Esophagus (tissue), 2 donors: ENCODE data around the gene AK5. TPM values are rescaled to one million over a fixed set of nuclear protein-coding genes. Genes with fewer than 3 reads are reported as not detected.
"Not testable (repeated sequence)": the region's sequence is repeated elsewhere in the genome, so short reads cannot be mapped to it uniquely, and the experiment has no call there.

ENCODE experiments used
- H3K27ac ChIP-seq, 2 donors: one replicate each; pipeline ENCODE4 v1.5.1; 2013; ENCODE audit warnings: low read depth in 2 of 2, mild to moderate bottlenecking in 2 of 2, inconsistent platforms in 1 of 2, low read length in 1 of 2, moderate library complexity in 1 of 2
- H3K27me3 ChIP-seq, 2 donors: one replicate each; pipeline ENCODE4 v1.6.1; 2013; ENCODE audit warnings: low read length in 2 of 2, control low read depth in 1 of 2, mild to moderate bottlenecking in 1 of 2; ENCODE audit not compliant: insufficient read depth in 2 of 2, control insufficient read depth in 1 of 2
- H3K36me3 ChIP-seq, 2 donors: one replicate each; pipeline ENCODE4 v1.6.1; 2013; ENCODE audit warnings: low read length in 1 of 2; ENCODE audit not compliant: control insufficient read depth in 2 of 2, insufficient read depth in 2 of 2
- H3K4me1 ChIP-seq, 2 donors: one replicate each; pipeline ENCODE4 v1.6.1; 2013; ENCODE audit warnings: low read length in 1 of 2; ENCODE audit not compliant: control insufficient read depth in 2 of 2, insufficient read depth in 2 of 2
- H3K4me3 ChIP-seq, 2 donors: one replicate each; pipeline ENCODE4 v1.5.1; 2013; ENCODE audit warnings: low read length in 2 of 2, mild to moderate bottlenecking in 2 of 2, low read depth in 1 of 2, moderate library complexity in 1 of 2
- H3K9me3 ChIP-seq, 2 donors: one replicate each; pipeline ENCODE4 v1.6.1; 2013; ENCODE audit warnings: mild to moderate bottlenecking in 2 of 2, low read depth in 1 of 2, low read length in 1 of 2, moderate library complexity in 1 of 2; ENCODE audit not compliant: control insufficient read depth in 2 of 2, insufficient read depth in 1 of 2
- WGBS, 2 donors: extraction: QIAGEN DNeasy Blood & Tissue Kit; methylation state at CpG; one replicate each; pipeline ENCODE4 v1.1.7; 2013; 5-methylcytosine and 5-hydroxymethylcytosine counted together
- polyA plus RNA-seq, 2 donors: library from polyadenylated mRNA; stranded (reverse); fragments of 200-250 nt; gene quantifications; one replicate each; pipeline ENCODE4 v1.2.3, GENCODE V29; 2013
- donor health status: healthy with polysubstance abuse.
- donor health status: Bipolar disorder and iron deficiency.

The AK5 gene
- polyA plus RNA-seq, 2 donors: 0.11 to 0.16 TPM

DNA sequence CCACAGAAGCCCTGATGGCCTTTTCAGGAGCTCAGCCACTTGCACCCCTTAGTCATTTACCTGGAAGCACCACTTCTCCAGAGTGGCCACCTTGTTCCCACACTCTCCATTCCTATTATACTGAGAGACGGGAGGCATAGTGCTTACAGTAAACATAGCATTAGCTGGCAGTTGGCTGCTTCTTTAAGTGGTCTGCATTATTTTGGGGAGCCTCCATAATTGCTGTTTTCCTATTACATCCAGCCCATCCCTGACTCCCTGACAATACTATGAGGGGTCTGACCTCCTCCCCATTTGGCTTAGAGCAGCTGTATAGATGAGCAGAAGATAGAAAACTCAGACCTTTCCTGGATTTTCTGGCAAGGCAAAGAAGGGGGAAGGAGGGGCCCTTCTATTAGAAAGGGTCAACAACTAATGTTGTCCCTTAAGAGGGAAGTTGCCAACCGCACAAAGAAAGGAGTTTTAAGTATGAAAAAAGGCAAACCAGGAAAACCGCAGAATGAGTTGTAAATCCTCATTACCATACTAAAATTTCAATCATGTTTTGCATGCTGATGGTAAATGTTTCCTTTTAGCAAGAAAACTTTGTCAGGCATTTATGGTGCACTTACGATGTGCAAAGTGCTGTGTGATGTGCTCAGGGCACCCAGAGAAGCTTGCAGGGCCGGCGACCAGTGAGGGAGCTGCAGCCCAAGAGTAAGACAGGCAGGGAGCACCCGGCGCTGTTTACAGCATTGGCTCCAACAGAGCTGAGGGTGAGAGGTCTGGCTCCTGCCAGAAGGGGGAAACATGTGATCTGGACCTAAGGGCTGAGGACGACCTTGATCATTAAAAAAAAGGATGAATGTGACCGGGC lies 233.3 kb downstream of the AK5 start:
- 36 to 39% methylated on average over 10 of the region's 10 CpGs for whole genome bisulfite sequencing, 2 donors
- Histone ChIP-seq H3K36me3 (no peaks in the 10 kb centered on the region), H3K9me3 (no peaks in the 10 kb centered on the region)

DNA sequence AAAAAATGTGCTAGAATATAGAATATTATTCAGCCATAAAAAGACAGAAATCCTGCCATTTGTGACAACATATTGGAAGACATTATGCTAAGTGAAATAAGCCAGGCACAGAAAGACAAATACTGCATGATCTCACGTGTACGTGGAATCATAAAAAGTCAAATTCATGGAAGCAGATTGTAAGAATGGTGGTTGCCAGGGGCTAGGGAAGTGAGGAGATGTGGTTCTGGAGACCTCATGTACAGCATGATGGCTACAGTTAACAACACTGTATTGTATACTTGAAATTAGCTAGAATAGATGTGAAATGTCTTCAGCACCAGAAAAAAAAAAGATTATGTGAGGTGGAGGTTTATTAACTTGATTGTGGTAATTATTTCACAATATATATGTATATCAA lies 234.3 kb downstream of the AK5 start:
- 69 to 80% methylated on average over 2 of the region's 2 CpGs for WGBS, 2 donors
- no peak overlapping the region for H3K4me3 ChIP-seq
- no peaks in the 10 kb centered on the region for H3K9me3 ChIP-seq
- H3K27ac ChIP-seq: no peak overlapping the region
- no peaks in the 10 kb centered on the region for H3K27me3 ChIP-seq
- no peaks in the 10 kb centered on the region for H3K36me3 ChIP-seq
- H3K4me1 ChIP-seq: no peaks in the 10 kb centered on the region

More for the DNA sequence above, 233.3 kb downstream of the AK5 start:
- H3K27ac ChIP-seq: no peak overlapping the region
- H3K27me3 ChIP-seq: no peaks in the 10 kb centered on the region
- H3K4me1 ChIP-seq: no peaks in the 10 kb centered on the region
- no peak overlapping the region for H3K4me3 ChIP-seq

DNA sequence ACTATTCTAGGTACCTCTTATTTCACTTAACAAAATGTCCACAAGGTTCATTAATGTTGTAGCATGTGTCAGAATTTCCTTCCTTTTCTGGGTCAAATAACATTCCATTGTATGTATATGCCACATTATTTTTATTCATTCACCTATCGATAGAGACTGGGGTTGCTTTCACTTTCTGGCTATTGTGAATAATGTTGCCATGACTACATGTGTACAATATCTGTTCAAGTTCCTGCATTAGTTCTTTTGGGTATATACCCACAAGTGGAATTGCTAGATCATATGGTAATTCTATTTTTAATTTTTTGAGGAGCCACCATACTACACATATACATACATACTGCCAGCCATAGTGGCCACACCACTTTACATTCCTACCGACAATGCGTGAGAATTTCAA lies 242.2 kb downstream of the AK5 start:
- Histone ChIP-seq H3K27ac (no peak overlapping the region), H3K36me3 (no peaks in the 10 kb centered on the region), H3K27me3 (no peaks in the 10 kb centered on the region), H3K4me1 (no peaks in the 10 kb centered on the region), H3K9me3 (no peaks in the 10 kb centered on the region), H3K4me3 (no peak overlapping the region)
- WGBS, 2 donors: 92 to 96% methylated on average over 3 of the region's 3 CpGs

- H3K27ac ChIP-seq, H3K36me3 ChIP-seq, H3K4me1 ChIP-seq, H3K9me3 ChIP-seq, H3K4me3 ChIP-seq, H3K27me3 ChIP-seq: not testable (repeated sequence)
- WGBS, 2 donors: 97 to 98% methylated on average over 8 of the region's 8 CpGs
Observed at GRCh38 chr1:77531149-77531548, 249.3 kb downstream of the AK5 start.

GRCh38 chr1:77531596-77532280 lies 249.9 kb downstream of the AK5 start:
- WGBS, 2 donors: 94 to 95% methylated on average over 49 of the region's 49 CpGs
- not testable (repeated sequence) for H3K9me3 ChIP-seq, H3K4me3 ChIP-seq, H3K27ac ChIP-seq, H3K36me3 ChIP-seq, H3K4me1 ChIP-seq, H3K27me3 ChIP-seq

- Histone ChIP-seq H3K27me3 (no peaks in the 10 kb centered on the region), H3K4me1 (no peaks in the 10 kb centered on the region), H3K27ac (no peak overlapping the region), H3K36me3 (no peaks in the 10 kb centered on the region), H3K9me3 (no peaks in the 10 kb centered on the region), H3K4me3 (no peak overlapping the region)
- whole genome bisulfite sequencing, 2 donors: 77 to 86% methylated on average over 4 of the region's 4 CpGs
Observed at GRCh38 chr1:77532641-77533040, 250.8 kb downstream of the AK5 start.

DNA sequence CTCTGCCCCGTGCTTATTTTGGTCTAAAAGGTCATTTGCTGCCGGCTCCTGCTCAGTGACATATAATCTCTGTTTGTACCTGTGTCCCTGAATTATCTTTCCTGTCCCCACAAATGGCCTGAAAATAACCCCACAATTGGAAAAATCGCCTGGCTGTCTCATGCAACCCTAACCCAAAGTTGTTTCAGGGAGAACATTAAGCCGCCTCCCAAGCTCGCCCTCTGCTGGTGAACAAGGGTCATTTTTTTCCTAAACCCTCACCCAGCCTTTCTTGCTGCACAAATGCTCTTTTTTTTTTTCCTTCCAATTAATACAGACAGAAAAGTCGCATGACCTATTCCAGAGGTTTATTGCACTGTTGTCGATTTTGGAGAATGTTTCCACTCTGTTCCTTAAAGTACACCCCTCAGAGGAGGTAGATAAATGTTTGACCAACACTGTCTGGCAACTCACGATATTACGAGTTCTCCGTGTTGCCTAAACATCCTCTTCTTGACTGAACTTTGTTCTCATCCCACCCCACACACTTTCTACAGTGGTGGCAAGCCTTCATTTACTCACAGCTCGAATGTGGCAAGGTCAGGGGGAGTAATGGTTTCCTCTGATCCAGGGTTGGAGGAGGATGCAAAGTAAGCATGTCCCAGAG lies 252.0 kb downstream of the AK5 start:
- no peak overlapping the region for H3K4me3 ChIP-seq
- H3K4me1 ChIP-seq: no peaks in the 10 kb centered on the region
- no peak overlapping the region for H3K27ac ChIP-seq
- no peaks in the 10 kb centered on the region for H3K9me3 ChIP-seq
- no peaks in the 10 kb centered on the region for H3K27me3 ChIP-seq
- H3K36me3 ChIP-seq: no peaks in the 10 kb centered on the region
- 31 to 37% methylated on average over 11 of the region's 11 CpGs for WGBS, 2 donors

- H3K27me3 ChIP-seq: no peaks in the 10 kb centered on the region
- 82 to 83% methylated on average over 5 of the region's 5 CpGs for WGBS, 2 donors
Observed at GRCh38 chr1:77534456-77534855, 252.6 kb downstream of the AK5 start.

DNA sequence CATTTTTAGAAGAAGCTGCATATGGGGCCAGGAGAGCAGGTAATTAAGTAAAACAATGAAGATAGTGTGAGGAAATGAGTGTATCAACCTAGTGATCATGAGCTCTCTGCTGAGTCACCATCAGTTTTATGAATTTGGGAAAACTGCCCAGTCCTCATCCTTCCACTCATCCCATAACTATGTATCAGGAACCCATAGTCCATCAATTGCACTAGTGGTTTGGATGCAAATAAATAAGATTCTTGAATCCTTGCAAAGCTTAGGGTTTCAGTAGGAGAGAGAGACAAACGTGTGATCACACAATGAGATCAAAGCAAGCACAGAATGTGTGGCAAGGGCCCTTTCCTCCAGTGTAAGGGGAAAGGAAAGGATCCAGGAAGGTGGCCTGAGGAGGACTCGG lies 255.0 kb downstream of the AK5 start:
- WGBS, 2 donors: 54 to 64% methylated on average over 2 of the region's 2 CpGs
- Histone ChIP-seq H3K4me3 (no peak overlapping the region), H3K36me3 (no peaks in the 10 kb centered on the region), H3K27me3 (no peaks in the 10 kb centered on the region), H3K27ac (no peak overlapping the region), H3K9me3 (no peaks in the 10 kb centered on the region), H3K4me1 (no peaks in the 10 kb centered on the region)

More at GRCh38 chr1:77534456-77534855, 252.6 kb downstream of the AK5 start:
- Histone ChIP-seq H3K4me1 (no peaks in the 10 kb centered on the region), H3K27ac (no peak overlapping the region), H3K36me3 (no peaks in the 10 kb centered on the region), H3K9me3 (no peaks in the 10 kb centered on the region), H3K4me3 (no peak overlapping the region)
